ENCODE measurements around the gene ARHGAP31.
"Not testable (repeated sequence)": the region's sequence is repeated elsewhere in the genome, so short reads cannot be mapped to it uniquely, and the experiment has no call there.

ARHGAP31 gene

DNA sequence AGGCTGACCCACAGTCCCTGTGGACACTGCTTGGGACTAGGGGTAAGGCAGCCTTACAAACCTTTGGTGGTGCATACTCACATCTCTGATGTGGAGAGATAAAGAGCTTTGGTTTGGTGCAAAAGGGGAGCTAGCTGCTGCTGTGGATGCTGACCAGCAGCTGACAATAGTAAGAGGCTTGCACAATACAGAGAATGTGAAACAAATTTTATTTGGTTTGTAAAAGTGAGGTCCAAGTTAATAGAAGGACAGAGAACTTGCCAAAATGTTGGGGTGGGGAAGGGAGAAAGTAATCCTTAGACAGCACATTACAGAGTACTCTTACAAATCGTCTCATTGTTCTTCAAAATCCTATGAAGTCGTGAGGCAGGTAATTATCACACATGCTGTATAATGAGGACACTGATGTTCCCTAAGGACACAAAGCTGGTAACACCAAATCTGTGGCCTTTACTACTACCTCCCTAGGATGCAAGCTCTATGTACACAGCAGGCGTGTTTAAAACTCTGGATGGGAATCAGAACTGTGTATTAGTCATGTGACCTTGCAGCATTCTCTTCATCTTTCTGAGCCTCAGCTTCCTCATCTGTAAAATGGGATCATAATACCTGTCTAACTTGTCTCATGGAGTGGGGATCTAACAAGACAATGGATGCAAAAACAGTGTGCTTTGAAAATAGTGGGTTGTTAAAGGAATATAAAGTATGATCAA, 21.6 kb downstream of the ARHGAP31 start:
- DNase-seq (ENCODE audit: insufficient read length, low spot score): no peak
- no peak for FAIRE-seq

DNA sequence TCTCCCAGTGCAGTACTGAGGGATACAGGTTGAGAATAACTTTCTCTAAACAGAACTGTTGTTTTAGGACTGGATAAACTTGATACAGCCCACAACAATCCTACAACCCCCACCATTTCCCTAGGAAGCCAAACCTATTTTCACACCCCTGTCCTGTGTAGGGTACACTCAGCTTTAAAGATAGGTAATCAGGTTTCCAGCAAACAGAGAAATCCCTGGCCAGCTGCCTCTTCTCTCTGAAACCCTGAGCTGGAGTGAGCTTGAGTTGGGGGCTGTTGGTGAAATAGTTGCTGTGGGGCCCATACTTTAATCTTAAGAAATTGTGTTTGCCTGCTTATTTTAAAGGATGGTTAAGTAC, 22.1 kb downstream of the ARHGAP31 start:
- no peak for FAIRE-seq

DNA sequence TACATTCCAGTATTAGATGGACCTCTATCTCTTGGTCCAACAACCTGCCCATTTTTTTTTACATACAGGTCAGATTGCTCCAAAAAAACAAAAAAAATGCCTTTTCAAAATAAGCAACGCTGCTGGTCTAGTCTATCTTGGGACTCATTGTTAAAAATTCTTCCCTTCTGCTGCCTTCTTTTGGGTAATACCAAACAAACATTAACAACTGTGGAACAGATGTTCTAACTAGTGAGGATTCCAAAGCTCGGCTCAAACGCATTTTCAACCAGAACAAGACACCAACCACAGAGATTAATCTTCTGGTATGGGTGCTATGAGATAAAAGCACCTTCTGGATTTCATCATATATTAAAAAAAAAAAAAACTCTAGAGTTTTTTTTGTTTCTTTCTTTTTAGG, 24.7 kb downstream of the ARHGAP31 start:
- DNase-seq (ENCODE audit: insufficient read length, low spot score): no peak
- FAIRE-seq: no peak

More for the DNA sequence above, 22.1 kb downstream of the ARHGAP31 start:
- no peak for DNase-seq (ENCODE audit: insufficient read length, low spot score)

DNA sequence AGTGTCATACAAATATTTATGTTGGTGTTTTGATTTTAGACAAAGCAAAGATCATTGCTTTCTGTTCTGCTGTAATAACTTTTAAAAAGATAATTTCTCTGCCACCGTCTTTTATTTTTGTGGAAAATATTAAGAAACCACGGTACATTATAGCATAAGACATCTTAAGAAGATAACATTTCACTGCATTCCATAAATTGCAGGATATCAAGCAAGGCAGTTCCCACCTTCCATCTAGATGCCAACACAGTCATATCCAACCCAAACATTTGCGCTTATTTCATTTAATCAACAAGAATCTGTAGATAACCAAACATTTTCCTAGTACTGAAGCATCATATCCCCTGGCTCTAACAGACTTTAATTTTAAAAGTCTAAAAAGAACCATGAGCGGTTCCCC, 25.1 kb downstream of the ARHGAP31 start:
- no peak for DNase-seq (ENCODE audit: insufficient read length, low spot score)
- FAIRE-seq: no peak

DNA sequence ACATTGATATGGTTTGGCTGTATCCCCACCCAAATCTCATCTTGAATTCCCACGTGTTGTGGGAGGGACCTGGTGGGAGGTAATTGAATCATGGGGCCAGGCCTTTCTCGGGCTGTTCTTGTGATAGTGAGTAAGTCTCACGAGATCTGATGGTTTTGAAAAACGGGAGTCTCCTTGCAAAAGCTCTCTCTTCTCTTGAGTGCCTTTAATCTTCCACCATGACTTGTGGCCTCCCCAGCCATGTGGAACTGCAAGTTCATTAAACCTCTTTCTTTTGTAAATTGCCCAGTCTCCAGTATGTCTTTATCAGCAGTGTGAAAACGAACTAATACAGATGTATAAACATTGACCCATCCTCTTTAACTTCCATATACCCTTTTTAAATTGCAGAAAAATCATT, 26.6 kb downstream of the ARHGAP31 start:
- not testable (repeated sequence) for FAIRE-seq

GRCh38 chr3:119322021-119322834, 28.0 kb downstream of the ARHGAP31 start:
- peak; percentile 22 for DNase-seq (ENCODE audit: insufficient read length, low spot score)
- FAIRE-seq: peak; percentile 59

More for the DNA sequence above, 26.6 kb downstream of the ARHGAP31 start:
- not testable (repeated sequence) for DNase-seq (ENCODE audit: insufficient read length, low spot score)

- FAIRE-seq (peak; percentile 54), DNase-seq (ENCODE audit: insufficient read length, low spot score) (peak; percentile 61)
These were observed 28.9 kb downstream of the ARHGAP31 start for GRCh38 chr3:119322835-119323722.

- DNase-seq (ENCODE audit: insufficient read length, low spot score) (no peak), FAIRE-seq (no peak)
These were observed 29.5 kb downstream of the ARHGAP31 start for GRCh38 chr3:119323723-119324085.

DNA sequence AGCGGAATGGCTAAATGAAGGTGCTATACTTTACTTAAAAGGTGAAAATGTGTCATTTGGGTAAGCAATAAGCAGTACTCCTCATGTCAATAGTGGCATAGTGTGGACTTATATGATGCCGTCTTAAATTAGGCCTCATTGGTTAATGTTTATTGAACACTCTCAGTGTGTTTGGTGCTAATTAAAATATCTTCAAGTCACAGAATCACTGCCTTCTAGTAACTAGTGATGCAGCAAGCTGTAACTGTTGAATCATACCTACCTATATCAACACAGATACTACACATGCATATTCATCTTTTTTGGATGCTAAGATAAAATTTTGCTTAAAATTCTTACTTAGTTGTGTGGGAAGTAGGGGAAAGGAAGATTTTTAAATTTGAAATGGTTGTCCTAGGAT, 30.7 kb downstream of the ARHGAP31 start:
- no peak for DNase-seq (ENCODE audit: insufficient read length, low spot score)
- no peak for FAIRE-seq

DNA sequence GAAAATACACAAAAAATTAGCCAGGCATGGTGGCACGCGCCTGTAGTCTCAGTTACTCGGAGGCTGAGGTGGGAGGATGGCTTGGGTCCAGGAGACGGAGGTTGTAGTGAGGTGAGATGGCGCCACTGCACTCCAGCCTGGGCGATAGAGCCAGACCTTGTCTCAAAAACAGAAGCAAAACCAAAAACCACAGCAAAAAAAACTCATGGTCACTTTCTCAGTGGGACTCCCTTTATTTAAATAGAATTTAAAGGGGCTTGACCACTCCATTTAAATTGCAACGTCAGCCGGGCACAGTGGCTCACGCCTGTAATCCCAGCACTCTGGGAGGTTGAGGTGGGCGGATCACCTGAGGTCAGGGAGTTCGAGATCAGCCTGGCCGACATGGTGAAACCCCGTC, 32.8 kb downstream of the ARHGAP31 start:
- FAIRE-seq: no peak
- DNase-seq (ENCODE audit: insufficient read length, low spot score): no peak

DNA sequence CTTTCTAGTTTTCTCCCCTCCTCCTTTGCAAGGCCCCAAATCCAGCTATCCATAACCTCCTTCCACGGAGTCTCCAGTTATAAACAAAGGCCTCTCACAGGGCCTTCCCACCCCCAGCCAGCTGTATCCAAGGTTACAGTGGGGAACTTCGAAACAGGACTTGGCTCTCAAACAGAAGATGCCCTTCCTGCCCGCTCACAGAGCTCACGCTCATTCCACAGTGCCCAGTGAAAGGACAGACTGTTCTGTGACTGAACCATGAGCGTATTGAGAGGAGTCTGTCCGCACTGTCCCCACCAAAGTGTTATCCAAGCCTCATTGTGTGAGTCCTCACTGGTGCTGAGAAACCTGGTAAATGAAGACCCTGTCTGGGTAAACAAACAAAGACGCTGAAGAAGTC, 35.4 kb downstream of the ARHGAP31 start:
- DNase-seq (ENCODE audit: insufficient read length, low spot score) (no peak), FAIRE-seq (no peak)

DNA sequence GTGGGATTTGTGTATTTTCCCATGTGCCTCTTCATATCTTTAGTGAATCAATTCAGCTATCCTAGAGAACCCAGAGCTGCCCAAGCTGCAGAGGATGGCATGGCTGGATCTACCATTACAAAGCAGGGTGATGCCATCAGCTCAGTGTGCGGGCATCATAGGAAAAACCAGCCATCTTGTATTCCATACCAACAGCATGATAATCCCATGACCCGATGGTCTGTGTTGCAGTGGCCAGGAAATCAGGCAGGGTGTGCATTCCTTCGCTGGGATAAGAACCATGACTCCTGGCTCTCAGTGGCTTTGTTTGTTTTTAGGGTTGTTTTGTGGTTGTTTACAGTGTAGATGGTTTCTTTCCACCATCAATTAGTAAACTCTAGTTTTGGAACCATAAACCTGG, 36.0 kb downstream of the ARHGAP31 start:
- FAIRE-seq (no peak), DNase-seq (ENCODE audit: insufficient read length, low spot score) (no peak)

GRCh38 chr3:119330858-119331257, 36.7 kb downstream of the ARHGAP31 start:
- FAIRE-seq (no peak), DNase-seq (ENCODE audit: insufficient read length, low spot score) (no peak)

DNA sequence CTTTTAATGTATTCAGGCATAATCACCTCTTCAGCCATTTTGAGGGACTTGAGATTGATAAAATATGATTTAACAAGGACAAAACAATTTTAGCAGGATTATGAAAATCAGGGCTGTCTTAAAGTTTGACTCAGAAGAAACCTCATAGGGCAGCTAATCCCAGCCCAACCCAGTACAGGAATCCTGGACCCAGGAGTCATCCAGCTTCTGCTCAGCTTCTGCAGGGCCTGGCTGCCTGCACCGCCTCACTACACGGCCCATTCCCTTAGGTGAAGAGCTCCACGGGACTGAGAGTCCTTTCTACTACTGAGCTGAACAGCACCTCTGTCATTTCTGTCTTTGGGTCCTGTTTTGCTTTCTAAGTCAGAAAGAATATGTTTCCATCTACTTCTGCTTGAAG, 37.5 kb downstream of the ARHGAP31 start:
- DNase-seq (ENCODE audit: insufficient read length, low spot score) (no peak), FAIRE-seq (no peak)

DNA sequence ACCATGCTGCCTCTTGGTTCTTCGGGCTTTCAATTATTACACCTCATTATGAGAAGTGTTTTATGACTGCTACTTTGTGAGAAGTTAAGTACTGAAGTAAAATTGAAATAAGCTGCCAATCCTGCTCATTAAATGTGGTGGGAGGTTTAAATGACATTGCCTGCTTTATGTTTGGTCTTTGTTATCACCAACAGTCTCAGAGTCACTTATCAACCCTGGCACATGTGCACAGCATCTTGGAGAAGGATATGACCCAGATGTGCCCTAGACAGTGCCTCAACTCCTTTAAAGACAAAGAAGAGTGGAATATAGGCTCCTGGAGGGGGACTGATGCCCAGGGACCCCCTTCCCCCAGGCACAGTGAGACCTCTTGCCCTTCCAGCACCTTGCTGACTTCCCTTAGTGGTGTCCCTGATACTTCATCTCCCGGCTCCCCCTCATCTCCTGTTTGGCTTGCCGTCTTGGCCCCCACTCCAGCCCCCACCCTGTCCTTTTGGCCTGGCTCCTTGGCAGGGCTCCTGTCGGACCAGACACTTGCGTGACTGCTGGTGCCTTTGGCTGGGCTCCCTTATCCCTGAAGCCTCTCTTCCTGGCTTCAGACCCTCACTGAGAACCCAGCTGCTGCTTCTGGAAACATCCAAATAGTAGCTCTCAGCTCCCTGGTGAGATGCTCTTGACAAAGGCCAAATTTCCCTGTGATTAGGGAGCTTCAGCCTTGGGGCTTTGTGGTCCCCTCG, 39.8 kb downstream of the ARHGAP31 start:
- FAIRE-seq (no peak), DNase-seq (ENCODE audit: insufficient read length, low spot score) (no peak)

DNA sequence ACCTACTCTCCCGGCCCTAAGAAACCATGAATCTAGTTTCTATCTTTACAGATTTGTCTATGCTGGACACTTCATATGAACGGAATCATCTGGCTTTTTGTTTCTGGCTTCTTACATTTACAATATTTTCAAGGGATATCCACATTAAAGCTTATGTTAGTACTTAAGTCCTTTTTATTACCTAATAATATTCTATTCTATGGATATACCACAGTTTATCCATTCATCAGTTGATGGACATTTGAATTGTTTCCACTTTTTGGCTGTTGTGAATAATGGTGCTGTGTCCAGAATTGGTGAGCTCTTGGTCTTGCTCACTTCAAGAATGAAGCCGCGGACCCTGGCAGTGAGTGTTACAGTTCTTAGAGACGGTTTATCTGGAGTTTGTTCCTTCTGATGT, 42.6 kb downstream of the ARHGAP31 start:
- DNase-seq (ENCODE audit: insufficient read length, low spot score): no peak
- no peak for FAIRE-seq

GRCh38 chr3:119337407-119337806, 43.2 kb downstream of the ARHGAP31 start:
- not testable (repeated sequence) for FAIRE-seq; DNase-seq (ENCODE audit: insufficient read length, low spot score)

DNA sequence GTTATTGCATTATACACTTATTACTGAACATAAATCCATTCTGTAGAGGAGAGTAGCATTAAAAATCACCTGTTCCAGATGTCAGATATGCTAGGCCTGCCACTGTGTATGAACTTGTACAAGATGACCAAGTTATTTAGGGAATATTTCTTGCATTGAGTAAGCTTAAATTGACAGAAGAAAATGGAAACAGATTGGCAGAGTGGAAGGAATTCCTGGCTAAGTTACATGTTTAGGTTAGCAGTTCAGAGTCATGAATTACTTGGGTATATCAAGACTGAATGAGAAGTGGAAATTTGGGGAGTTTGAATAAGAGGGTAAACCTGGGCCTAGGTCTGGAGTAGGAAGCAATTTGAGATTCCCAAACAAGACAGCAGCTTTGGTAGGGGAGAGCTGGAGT, 44.6 kb downstream of the ARHGAP31 start:
- DNase-seq (ENCODE audit: insufficient read length, low spot score) (no peak), FAIRE-seq (no peak)

DNA sequence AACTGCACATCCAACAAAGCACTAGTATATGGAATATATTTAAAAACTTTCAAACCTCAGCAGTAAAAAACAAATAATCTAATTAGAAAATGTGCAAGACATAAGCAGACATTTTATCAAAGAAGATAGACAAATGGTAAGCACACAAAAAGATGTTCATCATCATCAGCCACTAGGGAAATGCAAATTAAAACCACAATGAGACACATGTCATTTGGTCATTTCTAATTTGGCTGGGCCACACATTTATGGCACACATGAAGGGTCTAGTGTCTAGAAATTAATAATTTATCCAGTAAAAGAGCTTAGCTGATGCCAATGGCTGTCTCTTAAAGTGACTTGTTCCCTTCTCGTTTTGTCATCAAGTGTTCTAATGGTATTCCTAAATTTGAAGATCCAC, 45.8 kb downstream of the ARHGAP31 start:
- DNase-seq (ENCODE audit: insufficient read length, low spot score) (no peak), FAIRE-seq (no peak)

DNA sequence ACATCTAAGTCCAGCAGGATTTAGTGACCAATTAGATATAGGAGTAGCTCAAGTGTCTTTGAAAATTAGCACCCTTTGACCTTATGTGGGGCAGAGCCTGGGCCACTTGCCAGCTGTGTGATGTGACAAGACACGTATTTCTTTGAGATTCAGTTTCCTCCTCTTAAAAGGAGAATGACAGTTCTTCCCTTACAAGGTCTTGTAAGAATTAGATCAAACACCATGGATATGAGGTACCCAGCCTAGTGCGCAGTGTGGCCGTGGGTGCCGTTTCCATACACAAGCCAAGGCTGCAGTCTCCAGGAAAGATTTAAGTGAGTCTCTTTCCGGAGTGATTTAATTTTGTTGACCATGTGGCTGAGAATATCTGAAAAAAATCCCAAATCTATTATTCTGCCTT, 46.3 kb downstream of the ARHGAP31 start:
- DNase-seq (ENCODE audit: insufficient read length, low spot score) (no peak), FAIRE-seq (no peak)

GRCh38 chr3:119342176-119342575, 48.0 kb downstream of the ARHGAP31 start:
- FAIRE-seq (no peak), DNase-seq (ENCODE audit: insufficient read length, low spot score) (no peak)
